H9 (cell line): ENCODE data around the gene PPP4R3B. TPM values are rescaled to one million over a fixed set of nuclear protein-coding genes. Genes with fewer than 3 reads are reported as not detected.

Experiments used
- DNase-seq: peaks from one replicate; pipeline ENCODE4 v3.0.0-alpha.2; 2017
- H2AFZ ChIP-seq: one replicate; pipeline ENCODE4 v1.6.1; 2013; ENCODE audit warnings: mild to moderate bottlenecking, low read length, control low read depth, moderate library complexity
- H2AK5ac ChIP-seq: 2 replicates; pipeline ENCODE4 v1.6.1; 2013; ENCODE audit warnings: low read length, control low read depth, mixed read lengths; ENCODE audit not compliant: insufficient read length
- H2BK120ac ChIP-seq: one replicate; pipeline ENCODE4 v1.6.1; 2013; ENCODE audit warnings: low read depth, mild to moderate bottlenecking, low read length, control low read depth, inconsistent platforms; ENCODE audit not compliant: poor library complexity, severe bottlenecking
- H2BK12ac ChIP-seq: 2 replicates; pipeline ENCODE4 v1.6.1; 2013; ENCODE audit warnings: low read length, control low read depth, mixed read lengths, low read depth; ENCODE audit not compliant: insufficient read length
- H2BK15ac ChIP-seq: 2 replicates; pipeline ENCODE4 v1.6.1; 2013; ENCODE audit warnings: low read depth, low read length, control low read depth
- H2BK20ac ChIP-seq: one replicate; pipeline ENCODE4 v1.6.1; 2013; ENCODE audit warnings: low read depth, mild to moderate bottlenecking, low read length, control low read depth, inconsistent platforms; ENCODE audit not compliant: poor library complexity, severe bottlenecking
- H2BK5ac ChIP-seq: 2 replicates; pipeline ENCODE4 v1.6.1; 2013; ENCODE audit warnings: low read length, control low read depth, mixed read lengths; ENCODE audit not compliant: insufficient read length
- H3K14ac ChIP-seq: 2 replicates; pipeline ENCODE4 v1.6.1; 2013; ENCODE audit warnings: low read length, control low read depth; ENCODE audit not compliant: insufficient read depth
- H3K18ac ChIP-seq: 2 replicates; pipeline ENCODE4 v1.6.1; 2013; ENCODE audit warnings: low read depth, mild to moderate bottlenecking, mixed read lengths, low read length, control low read depth; ENCODE audit not compliant: insufficient read length
- H3K23ac ChIP-seq: 2 replicates; pipeline ENCODE4 v1.6.1; 2013; ENCODE audit warnings: low read length, control low read depth, mixed read lengths, low read depth; ENCODE audit not compliant: insufficient read length
- H3K23me2 ChIP-seq: 2 replicates; pipeline ENCODE4 v1.6.1; 2013; ENCODE audit warnings: low read depth, mild to moderate bottlenecking, mixed read lengths, low read length, control low read depth; ENCODE audit not compliant: insufficient read length, poor library complexity, severe bottlenecking
- H3K27ac ChIP-seq: 2 replicates; pipeline ENCODE4 v1.5.1; 2013; ENCODE audit warnings: low read length, control low read depth, mixed read lengths, low read depth; ENCODE audit not compliant: insufficient read length
- H3K27me3 ChIP-seq: 2 replicates; pipeline ENCODE4 v1.6.1; 2013; ENCODE audit warnings: low read length, control low read depth, inconsistent platforms; ENCODE audit not compliant: insufficient read depth
- H3K4ac ChIP-seq: 2 replicates; pipeline ENCODE4 v1.6.1; 2013; ENCODE audit warnings: low read depth, mild to moderate bottlenecking, control low read depth, inconsistent platforms, low read length, moderate library complexity
- H3K4me1 ChIP-seq: 2 replicates; pipeline ENCODE4 v1.6.1; 2013; ENCODE audit warnings: low read length, control low read depth, inconsistent platforms; ENCODE audit not compliant: insufficient read depth
- H3K4me2 ChIP-seq: 2 replicates; pipeline ENCODE4 v1.6.1; 2013; ENCODE audit warnings: low read length, control low read depth, mixed read lengths; ENCODE audit not compliant: insufficient read length, insufficient read depth
- H3K56ac ChIP-seq: 2 replicates; pipeline ENCODE4 v1.6.1; 2013; ENCODE audit warnings: low read depth, mild to moderate bottlenecking, mixed read lengths, low read length, control low read depth; ENCODE audit not compliant: insufficient read length
- H3K79me1 ChIP-seq: 2 replicates; pipeline ENCODE4 v1.6.1; 2013; ENCODE audit warnings: low read depth, mild to moderate bottlenecking, moderate library complexity, low read length, control low read depth, inconsistent platforms; ENCODE audit not compliant: insufficient read depth, poor library complexity, severe bottlenecking
- H3K79me2 ChIP-seq: 2 replicates; pipeline ENCODE4 v1.6.1; 2013; ENCODE audit warnings: low read length, control low read depth, inconsistent platforms; ENCODE audit not compliant: insufficient read depth
- H3K9ac ChIP-seq: 2 replicates; pipeline ENCODE4 v1.6.1; 2013; ENCODE audit warnings: low read length, control low read depth, mixed read lengths; ENCODE audit not compliant: insufficient read length; ENCODE audit errors: extremely low read depth
- H3K9me3 ChIP-seq: one replicate; pipeline ENCODE4 v1.6.1; 2013; ENCODE audit warnings: low read depth, low read length, inconsistent platforms; ENCODE audit not compliant: control insufficient read depth
- H3T11ph ChIP-seq: one replicate; pipeline ENCODE4 v1.6.1; 2013; ENCODE audit warnings: mild to moderate bottlenecking, low read length, control low read depth, inconsistent platforms
- H4K20me1 ChIP-seq: one replicate; pipeline ENCODE4 v1.6.1; 2013; ENCODE audit not compliant: control insufficient read depth, insufficient read length, insufficient read depth
- H4K5ac ChIP-seq: 2 replicates; pipeline ENCODE4 v1.6.1; 2013; ENCODE audit warnings: low read depth, mild to moderate bottlenecking, mixed read lengths, low read length, control low read depth; ENCODE audit not compliant: insufficient read length
- H4K8ac ChIP-seq: replicated peaks from 2 replicates; pipeline ENCODE4 v1.6.1; 2013; ENCODE audit warnings: low read length, control low read depth, mixed read lengths, low read depth; ENCODE audit not compliant: insufficient read length
- H4K91ac ChIP-seq: 2 replicates; pipeline ENCODE4 v1.6.1; 2013; ENCODE audit warnings: low read depth, mild to moderate bottlenecking, moderate library complexity, mixed read lengths, low read length, control low read depth; ENCODE audit not compliant: insufficient read length
- H3K27ac Mint-ChIP-seq, 3 experiments: 2 replicates in 2 of 3; 3 replicates in 1 of 3; pipeline ENCODE4 v1.8.0; 2020 to 2021; ENCODE audit warnings: mixed read lengths in 3 of 3, mild to moderate bottlenecking in 1 of 3, moderate library complexity in 1 of 3
- H3K27me3 Mint-ChIP-seq: 2 replicates; pipeline ENCODE4 v1.8.0; 2021; ENCODE audit warnings: low read depth, mild to moderate bottlenecking, moderate library complexity, mixed read lengths
- H3K36me3 Mint-ChIP-seq, 3 experiments: 2 replicates in 2 of 3; 3 replicates in 1 of 3; pipeline ENCODE4 v1.8.0; 2020 to 2021; ENCODE audit warnings: low read depth in 3 of 3, mixed read lengths in 3 of 3; ENCODE audit not compliant: insufficient read depth in 1 of 3
- H3K4me1 Mint-ChIP-seq, 2 experiments: 2 replicates each; pipeline ENCODE4 v1.8.0; 2020; ENCODE audit warnings: mixed read lengths in 2 of 2
- H3K4me3 Mint-ChIP-seq, 2 experiments: 2 replicates in 1 of 2; 3 replicates in 1 of 2; pipeline ENCODE4 v1.8.0; 2020 to 2021; ENCODE audit warnings: mild to moderate bottlenecking in 2 of 2, mixed read lengths in 2 of 2, moderate library complexity in 1 of 2
- H3K9me3 Mint-ChIP-seq, 2 experiments: 2 replicates in 1 of 2; 3 replicates in 1 of 2; pipeline ENCODE4 v1.8.0; 2020; ENCODE audit warnings: mild to moderate bottlenecking in 2 of 2, mixed read lengths in 2 of 2, moderate library complexity in 1 of 2
- CTCF ChIP-seq: fragments of 200-600 bp; sonication (generic); conservative IDR thresholded peaks from 3 replicates; pipeline ENCODE4 v1.8.0; 2021; ENCODE audit warnings: antibody characterized with exemption, mild to moderate bottlenecking
- WGBS: extraction: QIAGEN DNeasy Blood & Tissue Kit; methylation state at CpG from one replicate; pipeline ENCODE4 v1.1.7; 2013; ENCODE audit warnings: missing lambda C conversion rate, low lambda C conversion rate, mixed read lengths; ENCODE audit not compliant: insufficient read length; ENCODE audit errors: extremely low coverage; 5-methylcytosine and 5-hydroxymethylcytosine counted together
- total RNA-seq: library from RNA; stranded (reverse); gene quantifications from 2 replicates; pipeline ENCODE4 v1.2.1, GENCODE V29; 2021

The PPP4R3B gene
- total RNA-seq, 1 experiment from 2014 or later, result 37.6 TPM

- Histone ChIP-seq H3K23ac (no peak overlapping the region), H3T11ph (no peak overlapping the region), H3K79me2 (no peaks in the 10 kb centered on the region), H3K18ac (no peak overlapping the region), H2BK5ac (no peak overlapping the region), H4K20me1 (no peaks in the 10 kb centered on the region), H3K14ac (no peak overlapping the region), H3K9ac (no peak overlapping the region), H3K23me2 (no peaks in the 10 kb centered on the region), H4K5ac (no peak overlapping the region), H2BK15ac (no peak overlapping the region), H3K79me1 (no peaks in the 10 kb centered on the region), H2BK120ac (no peak overlapping the region), H4K8ac (no peak overlapping the region), H3K4me2 (no peak overlapping the region), H2AK5ac (no peak overlapping the region), H2AFZ (no peak overlapping the region), H3K27me3 (no peaks in the 10 kb centered on the region), H3K4ac (no peak overlapping the region), H4K91ac (no peak overlapping the region), H3K56ac (no peak overlapping the region), H2BK20ac (no peak overlapping the region), H3K27ac (no peak overlapping the region), H3K4me1 (no peaks in the 10 kb centered on the region), H2BK12ac (no peak overlapping the region), H3K9me3 (no peaks in the 10 kb centered on the region)
- H3K27ac Mint-ChIP-seq, result no peak overlapping the region; a peak in 1 of 7 replicates
- H3K27me3 Mint-ChIP-seq, result no peaks in the 10 kb centered on the region
- no CpG with 5 or more reads among the region's 6 CpGs for WGBS
- no peak overlapping the region for H3K4me3 Mint-ChIP-seq
- no peak for TF ChIP-seq CTCF
- DNase-seq, result no peak
- H3K36me3 Mint-ChIP-seq, result peaks cover 4 to 22% (median 17%) of the 10 kb centered on the region in 3 experiments; a peak in 5 of 7 replicates
- H3K4me1 Mint-ChIP-seq, result no peaks in the 10 kb centered on the region
- no peaks in the 10 kb centered on the region for H3K9me3 Mint-ChIP-seq
These were observed 86.8 kb downstream of the PPP4R3B start for GRCh38 chr2:55530539-55531081.
